Adrenal gland (tissue), 12 donors: Measurements from ENCODE around the gene PKP3. TPM values are rescaled to one million over a fixed set of nuclear protein-coding genes. Genes with fewer than 3 reads are reported as not detected.

Experiments used
- DNase-seq, 7 donors: peaks; one replicate each; pipeline ENCODE4 v3.0.0-alpha.2; 2019 to 2020
- H3K27ac ChIP-seq, 5 donors: fragments of 200-600 bp; sonication (generic) in 4 of 5; 1 replicate in 3 of 5; 2 replicates in 2 of 5; pipeline versions ENCODE4 v1.5.1 to v1.8.0; 2016 to 2020; ENCODE audit warnings: mild to moderate bottlenecking in 1 of 5
- H3K27me3 ChIP-seq: fragments of 200-600 bp; 2 replicates; pipeline ENCODE4 v1.8.0; 2021
- H3K36me3 ChIP-seq, 2 donors: fragments of 200-600 bp; replicated peaks in 1 of 2; 1 replicate in 1 of 2; 2 replicates in 1 of 2; pipeline versions ENCODE4 v1.5.1 to v1.8.0; 2018 to 2022
- H3K4me1 ChIP-seq, 2 donors: fragments of 200-600 bp; replicated peaks in 1 of 2; 1 replicate in 1 of 2; 2 replicates in 1 of 2; pipeline versions ENCODE4 v1.5.1 to v1.8.0; 2018 to 2021
- H3K4me3 ChIP-seq, 4 donors: fragments of 200-600 bp; sonication (generic) in 3 of 4; one replicate each; pipeline ENCODE4 v1.5.1; 2016 to 2018
- H3K9me3 ChIP-seq, 3 donors: fragments of 200-600 bp; sonication (generic) in 1 of 3; replicated peaks in 1 of 3; 1 replicate in 2 of 3; 2 replicates in 1 of 3; pipeline versions ENCODE4 v1.5.1 to v1.8.0; 2016 to 2021
- POLR2A ChIP-seq, 2 donors: fragments of 450-650 bp; IDR thresholded peaks; one replicate each; pipeline ENCODE4 v1.6.1; 2017; ENCODE audit warnings: antibody characterized with exemption in 2 of 2, mild to moderate bottlenecking in 2 of 2, moderate library complexity in 1 of 2
- WGBS, 4 donors: extraction: QIAGEN DNeasy Blood & Tissue Kit in 2 of 4; methylation state at CpG; one replicate each; pipeline versions ENCODE4 v1.1.5 to v1.1.7; 2013 to 2017; 5-methylcytosine and 5-hydroxymethylcytosine counted together
- intact Hi-C, 2 donors: fragments of 100-400 bp; cut with DNase I; formaldehyde crosslinking; loops; one replicate each; pipeline versions ENCODE4 v1.14.1 to v1.15.0; 2022 to 2023
- polyA plus RNA-seq, 3 donors: library from polyadenylated mRNA; stranded (reverse); fragments of 200-250 nt in 2 of 3; fragments of 350-450 nt in 1 of 3; fragmentation: Illumina TruSeq in 1 of 3; extraction: RNeasy Lipid Tissue Mini Kit (QIAGEN cat#74804) in 1 of 3; gene quantifications; one replicate each; pipeline ENCODE4 v1.2.3, GENCODE V29; 2013 to 2014
- total RNA-seq, 9 donors: library from RNA; depleted of rRNA in 4 of 9; stranded (reverse); fragments of >200 nt in 4 of 9; fragments of 120-200 nt in 1 of 9; fragmentation: NEBNext Ultra II Directional in 1 of 9; extraction: Animal tissue kit (Norgen Biotek cat#: 25700) in 1 of 9; gene quantifications; one replicate each; pipeline versions ENCODE4 v1.1.0 to v1.2.4, GENCODE V29; 2013 to 2023
- TF ChIP-seq, protein P1 (sequence below), 6 experiments: fragments of 450-650 bp in 4 of 6; fragments of 200-600 bp in 2 of 6; sonication (generic) in 1 of 6; IDR thresholded peaks; 1 replicate in 5 of 6; 2 replicates in 1 of 6; pipeline versions ENCODE4 v1.5.1 to v1.8.0; 2016 to 2021; ENCODE audit warnings: antibody characterized with exemption in 6 of 6, mild to moderate bottlenecking in 2 of 6, moderate library complexity in 1 of 6
- donor health status: healthy with polysubstance abuse.
- donor health status: Bipolar disorder and iron deficiency.
- donor health status: DM: yes; HTN: yes; CAD: no.
- donor health status: DM: no; HTN: no; CAD: no.
- donor health status: DM: no; HTN: no; CAD: no.
- donor health status: DM: yes; HTN: yes; CAD: no.

Gene PKP3
- total and polyA plus RNA-seq, 12 donors: 0.37 to 0.65 (median 0.55) TPM; not detected in 8

DNA sequence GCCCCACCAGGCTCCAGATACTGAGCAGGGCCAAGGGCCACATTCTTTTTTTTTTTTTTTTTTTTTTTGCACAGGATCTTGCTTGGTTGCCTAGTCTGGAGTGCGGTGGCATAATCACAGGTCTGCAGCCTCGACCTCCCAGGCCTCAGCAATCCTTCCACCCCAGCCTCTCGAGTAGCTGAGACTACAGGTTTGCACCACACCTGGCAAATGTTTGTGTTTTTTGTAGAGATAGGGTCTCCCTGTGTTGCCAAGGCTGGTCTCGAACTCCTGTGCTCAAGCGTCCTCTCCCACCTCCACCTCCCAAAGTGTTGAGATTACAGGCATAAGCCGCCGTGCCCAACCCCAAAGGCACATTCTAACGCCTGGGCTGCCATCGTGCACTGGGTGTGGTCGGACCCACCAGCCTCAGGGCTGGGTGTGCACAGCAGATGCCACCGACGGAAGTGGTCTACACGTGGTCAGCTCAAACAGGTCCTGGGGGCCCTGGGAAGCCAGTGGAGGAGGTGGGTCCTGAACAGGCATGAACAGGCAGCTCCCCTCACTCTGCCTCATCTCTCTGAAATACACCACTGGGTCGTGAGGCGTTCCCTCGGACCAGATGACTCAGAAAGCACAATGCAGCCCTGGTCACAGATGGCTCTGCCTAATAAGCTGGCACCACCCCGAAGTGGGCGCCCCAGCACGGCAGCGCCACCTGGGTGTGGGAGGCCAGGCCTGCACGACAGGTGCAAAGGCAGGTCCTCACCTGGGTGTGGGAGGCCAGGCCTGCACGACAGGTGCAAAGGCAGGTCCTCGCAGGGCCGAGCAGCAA, 29.9 kb upstream of the PKP3 start:
- Histone ChIP-seq H3K4me1 (no peaks in the 10 kb centered on the region), H3K27ac (no peak overlapping the region), H3K27me3 (peaks cover 39% of the 10 kb centered on the region), H3K36me3 (no peaks in the 10 kb centered on the region), H3K4me3 (no peak overlapping the region), H3K9me3 (no peaks in the 10 kb centered on the region)
- intact Hi-C loops: loop anchor here in 1 of 2 donors (5.0 kb wide), 2 partner anchors 67 to 167 kb away; partner anchors contain the start of gene IFITM5
- WGBS, 4 donors: 52 to 65% (median 59%) methylated on average over 10 to 24 of the region's 24 CpGs
- peak in 3 of 7 donors; percentile 16 to 36 (median 29) for DNase-seq
- TF ChIP-seq, protein P1, sequence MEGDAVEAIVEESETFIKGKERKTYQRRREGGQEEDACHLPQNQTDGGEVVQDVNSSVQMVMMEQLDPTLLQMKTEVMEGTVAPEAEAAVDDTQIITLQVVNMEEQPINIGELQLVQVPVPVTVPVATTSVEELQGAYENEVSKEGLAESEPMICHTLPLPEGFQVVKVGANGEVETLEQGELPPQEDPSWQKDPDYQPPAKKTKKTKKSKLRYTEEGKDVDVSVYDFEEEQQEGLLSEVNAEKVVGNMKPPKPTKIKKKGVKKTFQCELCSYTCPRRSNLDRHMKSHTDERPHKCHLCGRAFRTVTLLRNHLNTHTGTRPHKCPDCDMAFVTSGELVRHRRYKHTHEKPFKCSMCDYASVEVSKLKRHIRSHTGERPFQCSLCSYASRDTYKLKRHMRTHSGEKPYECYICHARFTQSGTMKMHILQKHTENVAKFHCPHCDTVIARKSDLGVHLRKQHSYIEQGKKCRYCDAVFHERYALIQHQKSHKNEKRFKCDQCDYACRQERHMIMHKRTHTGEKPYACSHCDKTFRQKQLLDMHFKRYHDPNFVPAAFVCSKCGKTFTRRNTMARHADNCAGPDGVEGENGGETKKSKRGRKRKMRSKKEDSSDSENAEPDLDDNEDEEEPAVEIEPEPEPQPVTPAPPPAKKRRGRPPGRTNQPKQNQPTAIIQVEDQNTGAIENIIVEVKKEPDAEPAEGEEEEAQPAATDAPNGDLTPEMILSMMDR (IDR thresholded peaks at IDR 0.05): peak in 2 of 6 experiments; percentile 12 to 33
- no peak for TF ChIP-seq POLR2A (IDR thresholded peaks at IDR 0.05)

DNA sequence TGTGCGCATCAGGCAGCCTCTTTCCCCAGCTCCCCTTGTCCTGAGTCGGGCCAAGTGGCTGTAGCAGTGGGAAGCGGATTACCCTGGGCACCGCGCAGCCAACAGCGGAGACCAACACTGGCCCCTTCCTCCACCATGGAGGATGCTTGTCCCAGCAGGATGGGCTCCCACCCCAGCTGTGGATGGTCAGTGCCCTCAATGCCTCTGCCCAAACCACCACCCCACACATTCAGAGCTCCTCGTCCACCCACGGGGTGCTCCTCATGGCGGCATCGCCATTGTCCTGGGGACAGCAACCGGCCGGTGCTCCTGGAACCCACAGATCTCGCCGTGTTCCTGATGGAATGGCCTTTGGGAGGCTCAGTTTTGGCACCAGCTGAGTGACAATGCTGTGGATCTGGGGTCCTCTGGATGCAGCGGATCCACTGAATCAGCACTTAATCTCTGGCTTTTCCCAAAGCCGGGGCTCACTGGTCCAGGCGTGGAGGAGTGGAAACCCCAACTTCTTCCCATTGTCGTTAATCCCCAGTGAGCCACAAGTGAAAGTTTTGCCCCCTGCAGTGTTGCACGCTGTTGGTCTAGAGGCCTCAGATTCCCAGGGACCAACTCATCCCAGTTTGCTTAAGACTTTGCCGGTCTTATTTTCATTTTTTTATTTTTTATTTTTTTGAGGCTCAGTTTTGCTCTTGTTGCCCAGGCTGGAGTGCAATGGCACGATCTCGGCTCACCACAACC, 28.9 kb upstream of the PKP3 start:
- no peak for DNase-seq
- peaks cover 39% of the 10 kb centered on the region for H3K27me3 ChIP-seq

DNA sequence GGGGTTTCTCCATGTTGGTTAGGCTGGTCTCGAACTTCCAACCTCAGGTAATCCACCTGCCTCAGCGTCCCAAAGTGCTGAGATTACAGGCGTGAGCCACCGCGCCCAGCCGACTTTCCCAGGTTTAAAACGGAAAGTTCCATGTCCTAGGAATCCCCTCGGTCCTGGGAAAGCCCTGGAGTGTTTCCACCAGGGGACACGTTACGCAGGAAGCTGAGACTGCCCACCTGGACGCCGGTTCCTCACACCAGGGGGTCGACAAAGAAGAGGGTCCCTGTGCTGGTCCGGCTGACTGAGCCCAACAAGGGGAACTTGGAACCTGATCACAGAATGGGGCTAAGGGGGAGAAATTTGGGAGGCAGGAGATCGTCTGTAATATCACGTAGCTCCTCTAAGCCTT, 28.2 kb upstream of the PKP3 start:
- H3K4me1 ChIP-seq: no peaks in the 10 kb centered on the region
- no peaks in the 10 kb centered on the region for H3K36me3 ChIP-seq
- no peaks in the 10 kb centered on the region for H3K9me3 ChIP-seq
- peaks cover 39% of the 10 kb centered on the region for H3K27me3 ChIP-seq
- intact Hi-C loops: no loop called here
- H3K4me3 ChIP-seq: no peak overlapping the region
- no peak for DNase-seq
- H3K27ac ChIP-seq: no peak overlapping the region
- 47 to 83% (median 71%) methylated on average over 3 to 16 of the region's 16 CpGs for WGBS, 4 donors
- TF ChIP-seq, protein P1 (IDR thresholded peaks at IDR 0.05): no peak
- no peak for TF ChIP-seq POLR2A (IDR thresholded peaks at IDR 0.05)

More for the DNA sequence above, 28.9 kb upstream of the PKP3 start:
- H3K36me3 ChIP-seq: no peaks in the 10 kb centered on the region
- H3K27ac ChIP-seq: no peak overlapping the region
- WGBS, 4 donors: 81 to 87% (median 83%) methylated on average over 14 to 22 of the region's 22 CpGs
- TF ChIP-seq, protein P1 (IDR thresholded peaks at IDR 0.05): no peak
- TF ChIP-seq POLR2A (IDR thresholded peaks at IDR 0.05): no peak
- no peaks in the 10 kb centered on the region for H3K9me3 ChIP-seq
- H3K4me3 ChIP-seq: no peak overlapping the region
- H3K4me1 ChIP-seq: no peaks in the 10 kb centered on the region
- intact Hi-C loops: loop anchor here in 1 of 2 donors (5.0 kb wide), 2 partner anchors 68 to 168 kb away; partner anchors contain the start of gene IFITM5

DNA sequence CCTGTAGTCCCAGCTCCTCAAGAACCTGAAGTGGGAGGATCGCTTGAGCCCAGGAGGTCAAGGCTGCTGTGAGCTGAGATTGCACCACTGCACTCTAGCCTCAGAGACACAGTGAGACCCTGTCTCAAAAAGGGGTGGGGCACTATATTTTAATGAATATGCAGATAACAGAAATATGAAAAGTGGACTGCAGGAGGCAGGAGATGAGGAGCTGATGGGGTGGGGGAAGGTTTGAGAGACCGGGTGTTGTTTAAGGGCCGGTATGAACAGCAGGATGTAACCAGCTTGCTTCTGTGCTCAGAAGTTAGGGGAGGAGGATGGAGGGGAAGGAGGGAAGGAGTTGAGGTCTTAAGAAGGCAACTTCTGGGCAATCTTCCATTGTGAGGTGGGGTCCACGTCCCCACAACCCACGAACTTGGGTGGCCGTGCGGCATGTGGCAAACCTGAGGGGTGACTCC, 26.0 kb upstream of the PKP3 start:
- no peak for DNase-seq
- H3K9me3 ChIP-seq: no peaks in the 10 kb centered on the region
- 21 to 31% (median 22%) methylated on average over 3 to 7 of the region's 7 CpGs for WGBS, 4 donors
- no peaks in the 10 kb centered on the region for H3K36me3 ChIP-seq
- H3K4me3 ChIP-seq: no peak overlapping the region
- TF ChIP-seq, protein P1 (IDR thresholded peaks at IDR 0.05): no peak
- TF ChIP-seq POLR2A (IDR thresholded peaks at IDR 0.05): no peak
- H3K27ac ChIP-seq: no peak overlapping the region
- H3K27me3 ChIP-seq: peaks cover 39% of the 10 kb centered on the region
- intact Hi-C loops: no loop called here
- H3K4me1 ChIP-seq: no peaks in the 10 kb centered on the region
